ENCODE measurements around the gene DYRK4.
A peak's percentile ranks its signal among the peaks of the same experiment; 100 is the strongest.
"Not testable (repeated sequence)": the region's sequence is repeated elsewhere in the genome, so short reads cannot be mapped to it uniquely, and the experiment has no call there.

The DYRK4 gene

GRCh38 chr12:4562034-4562657, at the start of gene DYRK4:
Gene DYRK4, plus strand, starts transcription at chr12:4562208. Its CDS starts 38 bp downstream, at chr12:4562246.
- DNase-seq = no peak

GRCh38 chr12:4518106-4518728, 43.8 kb upstream of the DYRK4 start:
- DNase-seq = no peak

- DNase-seq = not testable (repeated sequence)
Measured at GRCh38 chr12:4523443-4523842, 38.6 kb upstream of the DYRK4 start.

- no peak for DNase-seq
Measured at GRCh38 chr12:4526923-4527546, 35.0 kb upstream of the DYRK4 start.

GRCh38 chr12:4530160-4530559, 31.8 kb upstream of the DYRK4 start:
- no peak for DNase-seq

- no peak for DNase-seq
Measured at GRCh38 chr12:4530982-4531586, 30.9 kb upstream of the DYRK4 start.

GRCh38 chr12:4535092-4535491, 26.9 kb upstream of the DYRK4 start:
- no peak for DNase-seq

- no peak for DNase-seq
Measured at GRCh38 chr12:4535871-4536270, 26.1 kb upstream of the DYRK4 start.

- DNase-seq = peak; percentile 96
Measured at GRCh38 chr12:4538207-4539160, 23.5 kb upstream of the DYRK4 start, which contains the start of gene RAD51AP1. Gene RAD51AP1, plus strand, starts transcription at chr12:4538890. Its CDS starts 50 bp downstream, at chr12:4538940.

- DNase-seq = no peak
Measured at GRCh38 chr12:4539167-4539870, 22.7 kb upstream of the DYRK4 start.

GRCh38 chr12:4540170-4540569, 21.8 kb upstream of the DYRK4 start:
- DNase-seq = no peak

- no peak for DNase-seq
Measured at GRCh38 chr12:4540638-4541037, 21.4 kb upstream of the DYRK4 start.

- no peak for DNase-seq
Measured at GRCh38 chr12:4545195-4545594, 16.8 kb upstream of the DYRK4 start.

- DNase-seq = no peak
Measured at GRCh38 chr12:4552191-4552590, 9.8 kb upstream of the DYRK4 start.

- DNase-seq = no peak
Measured at GRCh38 chr12:4553943-4554342, 8.1 kb upstream of the DYRK4 start.

- no peak for DNase-seq
Measured at GRCh38 chr12:4555804-4556203, 6.2 kb upstream of the DYRK4 start.

- DNase-seq = no peak
Measured at GRCh38 chr12:4556735-4557530, 5.1 kb upstream of the DYRK4 start.

GRCh38 chr12:4557586-4557985, 4.4 kb upstream of the DYRK4 start:
- no peak for DNase-seq

- no peak for DNase-seq
Measured at GRCh38 chr12:4558171-4558570, 3.8 kb upstream of the DYRK4 start.

- DNase-seq = no peak
Measured at GRCh38 chr12:4563336-4563735, 1.3 kb downstream of the DYRK4 start.

- DNase-seq = no peak
Measured at GRCh38 chr12:4564818-4565217, 2.8 kb downstream of the DYRK4 start.
